ENCODE measurements around the gene DOCK9. TPM values are rescaled to one million over a fixed set of nuclear protein-coding genes. Genes with fewer than 3 reads are reported as not detected.
A peak's percentile ranks its signal among the peaks of the same experiment; 100 is the strongest.
"Not testable (repeated sequence)": the region's sequence is repeated elsewhere in the genome, so short reads cannot be mapped to it uniquely, and the experiment has no call there.

The DOCK9 gene
- polyA plus RNA-seq, 3 donors from 2014 or later, result 2.1 to 6.3 (median 4.1) TPM

- Mint-ChIP-seq H3K27me3 (ENCODE audit: low read depth in 3 of 3) (peaks cover 2% of the 10 kb centered on the region in 3 donors), H3K4me1 (peaks cover 12% of the 10 kb centered on the region in 2 donors), H3K9me3 (no peaks in the 10 kb centered on the region), H3K27ac (no peak overlapping the region), H3K36me3 (peaks cover 41 to 65% (median 44%) of the 10 kb centered on the region in 3 donors), H3K4me3 (no peak overlapping the region)
- DNase-seq, result no peak
These were observed 80.2 kb downstream of the DOCK9 start for GRCh38 chr13:98897706-98898105.

- Mint-ChIP-seq H3K27ac (peak overlapping the region in 1 of 6 donors; percentile 1), H3K4me1 (peaks cover 12% of the 10 kb centered on the region in 2 donors), H3K27me3 (ENCODE audit: low read depth in 3 of 3) (peaks cover 2 to 3% (median 2%) of the 10 kb centered on the region in 3 donors), H3K36me3 (peaks cover 36 to 61% (median 39%) of the 10 kb centered on the region in 3 donors), H3K9me3 (no peaks in the 10 kb centered on the region), H3K4me3 (no peak overlapping the region)
- DNase-seq, result no peak
These were observed 81.1 kb downstream of the DOCK9 start for GRCh38 chr13:98896868-98897144.

DNA sequence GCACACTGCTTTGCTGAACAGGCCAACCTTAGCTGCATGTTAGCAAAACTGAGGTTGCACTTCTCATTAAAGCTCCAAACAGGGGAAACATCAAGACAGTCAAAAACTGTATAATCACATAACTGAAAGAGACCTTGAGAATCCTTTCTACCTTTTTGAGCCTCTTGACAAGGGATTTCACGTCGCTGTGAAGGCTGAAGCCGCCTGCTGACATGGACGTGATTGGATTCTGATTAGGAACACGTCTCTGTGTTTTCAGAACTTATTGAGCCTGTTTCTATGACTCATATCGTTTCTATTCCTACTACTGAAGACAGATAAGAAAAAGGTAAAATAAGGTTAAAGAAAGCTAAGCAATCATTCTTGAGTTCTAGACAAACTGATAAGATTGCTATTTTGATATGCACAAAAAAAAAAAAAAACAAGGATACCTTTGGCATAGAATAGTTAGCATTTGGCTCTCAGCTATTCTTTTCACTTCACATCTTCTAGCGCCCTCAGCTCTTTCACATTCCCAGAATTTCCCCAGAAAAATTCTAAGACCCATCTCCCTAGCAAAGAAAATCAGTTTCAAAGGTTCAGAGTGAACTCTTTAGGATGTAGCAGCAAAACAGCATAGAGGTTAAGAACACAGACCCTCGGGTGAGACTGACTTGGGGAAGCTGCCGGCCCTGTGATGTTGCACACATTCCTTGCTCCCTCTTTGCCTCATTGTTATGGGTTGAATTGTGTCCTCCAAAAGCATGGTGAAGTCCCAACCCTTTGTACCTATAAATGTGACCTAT is 81.6 kb downstream of the DOCK9 start:
- Mint-ChIP-seq H3K4me1 (peaks cover 12% of the 10 kb centered on the region in 2 donors), H3K27ac (no peak overlapping the region), H3K36me3 (peaks cover 33 to 61% (median 35%) of the 10 kb centered on the region in 3 donors), H3K9me3 (no peaks in the 10 kb centered on the region), H3K4me3 (no peak overlapping the region), H3K27me3 (ENCODE audit: low read depth in 3 of 3) (peaks cover 2 to 3% (median 2%) of the 10 kb centered on the region in 3 donors)
- no peak for DNase-seq

DNA sequence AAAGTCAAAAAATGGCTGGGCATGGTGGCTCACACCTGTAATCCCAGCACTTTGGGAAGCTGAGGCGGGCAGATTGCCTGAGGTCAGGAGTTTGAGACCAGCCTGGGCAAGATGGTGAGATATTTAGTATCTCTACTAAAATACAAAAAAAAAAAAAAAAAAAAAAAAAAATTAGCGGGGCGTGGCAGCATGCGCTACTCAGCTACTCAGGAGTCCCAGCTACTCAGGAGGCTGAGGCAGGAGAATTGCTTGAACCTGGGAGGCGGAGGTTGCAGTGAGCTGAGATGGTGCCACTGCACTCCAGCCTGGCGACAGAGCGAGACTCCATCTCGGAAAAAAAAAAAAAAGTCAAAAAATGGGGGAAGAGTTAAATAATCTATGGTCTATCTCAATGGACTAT is 83.0 kb downstream of the DOCK9 start:
- peaks cover 25 to 55% (median 27%) of the 10 kb centered on the region in 3 donors for H3K36me3 Mint-ChIP-seq
- DNase-seq; H3K4me3 Mint-ChIP-seq; H3K27me3 Mint-ChIP-seq (ENCODE audit: low read depth in 3 of 3); H3K27ac Mint-ChIP-seq; H3K9me3 Mint-ChIP-seq: not testable (repeated sequence)
- peaks cover 12% of the 10 kb centered on the region in 2 donors for H3K4me1 Mint-ChIP-seq

- Mint-ChIP-seq H3K27me3 (ENCODE audit: low read depth in 3 of 3) (peaks cover 2 to 3% (median 2%) of the 10 kb centered on the region in 3 donors), H3K27ac (no peak overlapping the region), H3K4me1 (peaks cover 12% of the 10 kb centered on the region in 2 donors), H3K36me3 (peaks cover 24 to 55% (median 28%) of the 10 kb centered on the region in 3 donors), H3K9me3 (no peaks in the 10 kb centered on the region), H3K4me3 (no peak overlapping the region)
- DNase-seq, result no peak
These were observed 84.5 kb downstream of the DOCK9 start for GRCh38 chr13:98893371-98893770.

- Mint-ChIP-seq H3K9me3 (no peaks in the 10 kb centered on the region), H3K4me1 (peaks cover 10 to 12% of the 10 kb centered on the region in 2 donors), H3K27me3 (ENCODE audit: low read depth in 3 of 3) (peaks cover 2 to 3% (median 2%) of the 10 kb centered on the region in 3 donors), H3K36me3 (peaks cover 24 to 56% (median 33%) of the 10 kb centered on the region in 3 donors), H3K4me3 (no peak overlapping the region), H3K27ac (no peak overlapping the region)
- no peak for DNase-seq
These were observed 85.0 kb downstream of the DOCK9 start for GRCh38 chr13:98892821-98893220.

GRCh38 chr13:98892077-98892476 is 85.8 kb downstream of the DOCK9 start:
- H3K4me1 Mint-ChIP-seq, result peaks cover 4 to 7% of the 10 kb centered on the region in 2 donors
- H3K9me3 Mint-ChIP-seq, result no peaks in the 10 kb centered on the region
- no peak for DNase-seq
- peaks cover under 1 to 3% (median 2%) of the 10 kb centered on the region in 3 donors for H3K27me3 Mint-ChIP-seq (ENCODE audit: low read depth in 3 of 3)
- H3K27ac Mint-ChIP-seq, result no peak overlapping the region
- H3K4me3 Mint-ChIP-seq, result no peak overlapping the region
- peaks cover 21 to 51% (median 31%) of the 10 kb centered on the region in 3 donors for H3K36me3 Mint-ChIP-seq

DNA sequence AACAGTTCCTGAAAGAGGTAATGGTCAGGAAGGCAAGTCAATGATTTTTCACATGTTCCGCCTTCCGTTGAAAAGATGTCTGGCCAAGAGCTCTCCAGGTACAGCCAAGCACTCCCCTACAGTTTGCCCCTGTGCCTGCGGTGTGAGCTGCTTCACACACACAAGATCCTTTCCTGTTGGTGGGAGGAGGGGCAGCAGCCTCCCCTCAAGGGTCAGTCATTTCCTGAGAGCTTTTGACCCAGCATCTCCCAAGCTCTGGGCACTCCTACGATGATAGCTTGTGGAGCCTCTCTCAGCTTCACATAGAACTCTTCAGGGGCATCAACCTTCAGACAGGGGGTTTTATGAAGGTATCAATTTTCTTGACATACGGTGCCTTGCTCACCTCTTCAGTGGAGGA is 86.9 kb downstream of the DOCK9 start:
- H3K4me1 Mint-ChIP-seq, result no peaks in the 10 kb centered on the region
- no peaks in the 10 kb centered on the region for H3K9me3 Mint-ChIP-seq
- no peak overlapping the region for H3K27ac Mint-ChIP-seq
- no peak overlapping the region for H3K4me3 Mint-ChIP-seq
- H3K36me3 Mint-ChIP-seq, result peaks cover 19 to 44% (median 29%) of the 10 kb centered on the region in 3 donors
- peaks cover 0 to 3% (median 2%) of the 10 kb centered on the region in 3 donors for H3K27me3 Mint-ChIP-seq (ENCODE audit: low read depth in 3 of 3)
- DNase-seq, result no peak

- no peak overlapping the region for H3K4me3 Mint-ChIP-seq
- peaks cover 0 to 3% (median 2%) of the 10 kb centered on the region in 3 donors for H3K27me3 Mint-ChIP-seq (ENCODE audit: low read depth in 3 of 3)
- H3K9me3 Mint-ChIP-seq, result no peaks in the 10 kb centered on the region
- H3K36me3 Mint-ChIP-seq, result peaks cover 19 to 41% (median 35%) of the 10 kb centered on the region in 3 donors
- no peaks in the 10 kb centered on the region for H3K4me1 Mint-ChIP-seq
- no peak for DNase-seq
- H3K27ac Mint-ChIP-seq, result no peak overlapping the region
These were observed 87.7 kb downstream of the DOCK9 start for GRCh38 chr13:98890186-98890585.

GRCh38 chr13:98889419-98890085 is 88.3 kb downstream of the DOCK9 start:
- Mint-ChIP-seq H3K4me3 (no peak overlapping the region), H3K27me3 (ENCODE audit: low read depth in 3 of 3) (peaks cover 0 to 3% (median 2%) of the 10 kb centered on the region in 3 donors), H3K4me1 (no peaks in the 10 kb centered on the region), H3K27ac (no peak overlapping the region), H3K36me3 (peaks cover 22 to 45% (median 36%) of the 10 kb centered on the region in 3 donors), H3K9me3 (no peaks in the 10 kb centered on the region)
- no peak for DNase-seq

- H3K27me3 Mint-ChIP-seq (ENCODE audit: low read depth in 3 of 3), result peaks cover 0 to 3% (median 2%) of the 10 kb centered on the region in 3 donors
- no peaks in the 10 kb centered on the region for H3K9me3 Mint-ChIP-seq
- no peaks in the 10 kb centered on the region for H3K4me1 Mint-ChIP-seq
- H3K4me3 Mint-ChIP-seq, result no peak overlapping the region
- peaks cover 28 to 52% (median 42%) of the 10 kb centered on the region in 3 donors for H3K36me3 Mint-ChIP-seq
- no peak for DNase-seq
- no peak overlapping the region for H3K27ac Mint-ChIP-seq
These were observed 89.0 kb downstream of the DOCK9 start for GRCh38 chr13:98888890-98889279.

GRCh38 chr13:98888222-98888889 is 89.5 kb downstream of the DOCK9 start:
- DNase-seq, result no peak
- Mint-ChIP-seq H3K27me3 (ENCODE audit: low read depth in 3 of 3) (peaks cover 0 to 3% (median 2%) of the 10 kb centered on the region in 3 donors), H3K27ac (no peak overlapping the region), H3K4me3 (no peak overlapping the region), H3K9me3 (no peaks in the 10 kb centered on the region), H3K4me1 (no peaks in the 10 kb centered on the region), H3K36me3 (peaks cover 28 to 55% (median 45%) of the 10 kb centered on the region in 3 donors)

GRCh38 chr13:98886587-98887230 is 91.2 kb downstream of the DOCK9 start:
- Mint-ChIP-seq H3K4me1 (no peaks in the 10 kb centered on the region), H3K27me3 (ENCODE audit: low read depth in 3 of 3) (no peaks in the 10 kb centered on the region), H3K9me3 (no peaks in the 10 kb centered on the region), H3K4me3 (no peak overlapping the region), H3K36me3 (peaks cover 35 to 61% (median 51%) of the 10 kb centered on the region in 3 donors), H3K27ac (no peak overlapping the region)
- no peak for DNase-seq

All from immature natural killer cell (primary cell).